ENCODE data around the gene RPL37A. TPM values are rescaled to one million over a fixed set of nuclear protein-coding genes. Genes with fewer than 3 reads are reported as not detected.

The RPL37A gene
- total RNA-seq, 4 donors from 2014 or later = 1,101 to 2,003 (median 1,461) TPM

DNA sequence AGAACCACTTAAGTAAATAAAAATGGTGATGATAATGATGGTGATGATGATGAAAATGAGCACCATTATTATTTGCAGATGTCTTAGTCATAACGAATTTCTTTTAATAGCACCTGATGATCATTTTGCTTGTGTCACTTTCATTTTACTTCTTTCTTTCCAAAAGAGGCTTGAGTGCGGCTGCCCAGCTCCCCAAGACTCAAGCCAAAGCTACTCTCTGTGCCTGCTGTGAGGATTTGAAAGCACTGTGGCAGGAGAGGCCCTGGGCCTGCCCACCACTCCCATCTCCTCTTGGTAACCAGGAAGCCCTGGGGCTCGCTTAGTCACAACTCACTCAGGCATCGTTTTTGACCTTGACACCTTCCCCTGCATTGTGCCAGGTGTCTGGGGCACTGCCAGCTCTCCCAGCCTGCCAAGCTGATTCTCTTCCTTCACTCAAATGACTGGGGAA lies 41.2 kb downstream of the RPL37A start:
- TF ChIP-seq, protein P1, sequence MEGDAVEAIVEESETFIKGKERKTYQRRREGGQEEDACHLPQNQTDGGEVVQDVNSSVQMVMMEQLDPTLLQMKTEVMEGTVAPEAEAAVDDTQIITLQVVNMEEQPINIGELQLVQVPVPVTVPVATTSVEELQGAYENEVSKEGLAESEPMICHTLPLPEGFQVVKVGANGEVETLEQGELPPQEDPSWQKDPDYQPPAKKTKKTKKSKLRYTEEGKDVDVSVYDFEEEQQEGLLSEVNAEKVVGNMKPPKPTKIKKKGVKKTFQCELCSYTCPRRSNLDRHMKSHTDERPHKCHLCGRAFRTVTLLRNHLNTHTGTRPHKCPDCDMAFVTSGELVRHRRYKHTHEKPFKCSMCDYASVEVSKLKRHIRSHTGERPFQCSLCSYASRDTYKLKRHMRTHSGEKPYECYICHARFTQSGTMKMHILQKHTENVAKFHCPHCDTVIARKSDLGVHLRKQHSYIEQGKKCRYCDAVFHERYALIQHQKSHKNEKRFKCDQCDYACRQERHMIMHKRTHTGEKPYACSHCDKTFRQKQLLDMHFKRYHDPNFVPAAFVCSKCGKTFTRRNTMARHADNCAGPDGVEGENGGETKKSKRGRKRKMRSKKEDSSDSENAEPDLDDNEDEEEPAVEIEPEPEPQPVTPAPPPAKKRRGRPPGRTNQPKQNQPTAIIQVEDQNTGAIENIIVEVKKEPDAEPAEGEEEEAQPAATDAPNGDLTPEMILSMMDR (IDR thresholded peaks at IDR 0.05; ENCODE audit: low read depth) = no peak

GRCh38 chr2:216540920-216541319 lies 42.3 kb downstream of the RPL37A start:
- TF ChIP-seq, protein P1 (IDR thresholded peaks at IDR 0.05; ENCODE audit: low read depth) = no peak

DNA sequence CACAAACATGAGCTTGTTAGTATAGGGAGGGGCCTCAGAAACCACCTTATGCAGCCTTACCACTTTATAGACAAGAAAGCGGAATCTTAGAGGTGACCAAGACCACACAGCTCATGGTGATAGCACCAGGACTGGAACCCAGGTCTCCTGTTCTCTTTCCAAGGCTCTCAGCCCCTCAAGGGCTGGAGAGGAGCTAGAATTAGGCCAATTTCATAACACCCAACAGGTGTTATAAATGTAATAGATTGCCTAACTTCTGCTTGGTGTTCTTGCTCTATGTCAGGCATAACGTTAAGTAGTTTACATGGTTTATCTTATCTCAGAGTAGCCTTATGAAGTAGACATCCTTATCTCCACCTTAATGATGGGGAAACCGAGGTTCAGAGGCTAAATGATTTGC lies 42.9 kb downstream of the RPL37A start:
- TF ChIP-seq, protein P1 (IDR thresholded peaks at IDR 0.05; ENCODE audit: low read depth) = no peak

- TF ChIP-seq, protein P1 (IDR thresholded peaks at IDR 0.05; ENCODE audit: low read depth) = no peak
Measured at GRCh38 chr2:216545359-216545758, 46.7 kb downstream of the RPL37A start.

GRCh38 chr2:216546241-216546640 lies 47.6 kb downstream of the RPL37A start:
- TF ChIP-seq, protein P1 (IDR thresholded peaks at IDR 0.05; ENCODE audit: low read depth) = no peak

DNA sequence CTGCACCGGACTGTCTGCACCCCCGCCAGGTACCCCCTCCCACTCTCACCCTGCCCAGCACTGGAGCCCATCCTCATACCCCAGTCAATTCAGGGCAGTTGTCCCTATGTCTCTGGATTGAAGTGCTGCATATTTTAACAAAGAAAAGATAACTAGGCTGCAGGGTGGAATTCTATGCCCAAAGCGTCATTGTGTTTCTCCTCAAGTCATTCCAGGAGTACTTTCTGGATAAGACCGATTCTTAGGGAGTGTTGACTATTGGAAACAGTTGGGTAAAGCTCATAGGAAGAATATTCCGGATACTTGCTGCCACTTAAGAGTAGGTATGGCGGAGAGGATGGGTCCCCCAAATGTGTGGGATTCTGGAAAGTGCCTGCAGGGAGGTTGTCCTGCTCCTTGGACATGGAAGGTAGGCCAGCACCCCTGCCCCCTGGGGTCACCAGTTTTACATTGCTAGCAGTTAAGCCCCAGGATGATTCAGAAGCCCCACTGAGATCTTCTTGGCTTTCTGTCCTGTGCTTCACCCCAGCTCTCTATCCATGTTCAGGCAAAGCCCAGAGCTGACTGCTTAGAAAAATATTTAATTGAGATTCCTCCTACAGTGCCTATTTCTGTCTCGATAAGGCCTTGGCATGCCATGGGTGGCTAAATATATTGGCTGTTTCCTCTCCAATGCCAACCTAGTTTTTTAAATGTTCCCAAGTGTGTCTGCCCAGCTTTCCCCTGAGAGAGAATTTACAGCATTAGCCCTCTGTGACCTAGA lies 48.2 kb downstream of the RPL37A start:
- TF ChIP-seq, protein P1 (IDR thresholded peaks at IDR 0.05; ENCODE audit: low read depth) = no peak

- TF ChIP-seq, protein P1 (IDR thresholded peaks at IDR 0.05; ENCODE audit: low read depth) = no peak
Measured at GRCh38 chr2:216548901-216549331, 50.3 kb downstream of the RPL37A start.

Measured in subcutaneous adipose tissue (tissue), 4 donors.